GM19438 (cell line): ENCODE data around the gene ABR.
"Not testable (repeated sequence)": the region's sequence is repeated elsewhere in the genome, so short reads cannot be mapped to it uniquely, and the experiment has no call there.

ENCODE experiments used
- ATAC-seq: cut with Tn5 transposase; IDR thresholded peaks from one replicate; pipeline ENCODE4 v1.9.1; 2021; ENCODE audit warnings: low read depth; ENCODE audit not compliant: unreplicated experiment

The ABR gene

GRCh38 chr17:1099242-1099641 is 80.5 kb downstream of the ABR start:
- ATAC-seq = no peak

GRCh38 chr17:1097972-1098744 is 81.6 kb downstream of the ABR start:
- not testable (repeated sequence) for ATAC-seq

GRCh38 chr17:1096215-1096614 is 83.6 kb downstream of the ABR start:
- no peak for ATAC-seq

GRCh38 chr17:1095853-1096173 is 84.0 kb downstream of the ABR start:
- ATAC-seq = no peak

- no peak for ATAC-seq
These were observed 84.5 kb downstream of the ABR start for GRCh38 chr17:1095090-1095852.

GRCh38 chr17:1094591-1094990 is 85.2 kb downstream of the ABR start:
- ATAC-seq = no peak

- ATAC-seq = no peak
These were observed 87.9 kb downstream of the ABR start for GRCh38 chr17:1091900-1092299.

GRCh38 chr17:1091190-1091534 is 88.6 kb downstream of the ABR start:
- no peak for ATAC-seq

- ATAC-seq = no peak
These were observed 89.2 kb downstream of the ABR start for GRCh38 chr17:1090465-1091189.

- no peak for ATAC-seq
These were observed 89.9 kb downstream of the ABR start for GRCh38 chr17:1089915-1090314.

- no peak for ATAC-seq
These were observed 92.2 kb downstream of the ABR start for GRCh38 chr17:1087381-1088241.

- ATAC-seq = no peak
These were observed 96.2 kb downstream of the ABR start for GRCh38 chr17:1083451-1084187.

GRCh38 chr17:1082579-1082978 is 97.2 kb downstream of the ABR start:
- no peak for ATAC-seq

- ATAC-seq = no peak
These were observed 100.8 kb downstream of the ABR start for GRCh38 chr17:1078831-1079561.

GRCh38 chr17:1077986-1078711 is 101.6 kb downstream of the ABR start:
- no peak for ATAC-seq

GRCh38 chr17:1077581-1077985 is 102.2 kb downstream of the ABR start:
- no peak for ATAC-seq

- ATAC-seq = no peak
These were observed 102.8 kb downstream of the ABR start for GRCh38 chr17:1076982-1077302.

GRCh38 chr17:1076299-1076981 is 103.3 kb downstream of the ABR start:
- no peak for ATAC-seq
